HG03442 (cell line): ENCODE measurements around the gene ARL6IP5.

Experiments
- ATAC-seq: cut with Tn5 transposase; IDR thresholded peaks from one replicate; pipeline ENCODE4 v1.9.1; 2021; ENCODE audit warnings: mild to moderate bottlenecking, moderate library complexity; ENCODE audit not compliant: unreplicated experiment

The ARL6IP5 gene

GRCh38 chr3:69116162-69116561 is 31.4 kb downstream of the ARL6IP5 start:
- ATAC-seq = no peak

GRCh38 chr3:69116897-69117296 is 32.2 kb downstream of the ARL6IP5 start:
- ATAC-seq = no peak

DNA sequence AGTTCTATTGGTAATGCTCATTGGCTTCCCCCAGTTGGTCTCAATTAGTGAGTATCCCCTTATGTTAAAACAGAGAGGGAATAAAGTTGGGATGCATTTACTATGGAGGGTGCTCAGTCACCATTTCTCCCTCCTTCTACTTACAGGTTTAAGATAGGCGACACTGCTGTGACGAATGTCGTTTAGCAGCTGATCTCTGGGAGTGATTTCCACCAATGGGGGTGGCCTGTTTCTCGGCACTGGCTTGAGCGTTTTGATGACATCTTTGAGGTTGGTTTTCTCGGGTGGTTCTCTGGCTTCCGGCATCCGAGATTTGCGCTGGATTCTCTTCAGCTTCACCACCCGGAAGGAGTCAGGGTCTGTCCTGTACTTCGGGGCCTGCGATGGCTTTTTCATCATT is 33.8 kb downstream of the ARL6IP5 start:
- no peak for ATAC-seq

DNA sequence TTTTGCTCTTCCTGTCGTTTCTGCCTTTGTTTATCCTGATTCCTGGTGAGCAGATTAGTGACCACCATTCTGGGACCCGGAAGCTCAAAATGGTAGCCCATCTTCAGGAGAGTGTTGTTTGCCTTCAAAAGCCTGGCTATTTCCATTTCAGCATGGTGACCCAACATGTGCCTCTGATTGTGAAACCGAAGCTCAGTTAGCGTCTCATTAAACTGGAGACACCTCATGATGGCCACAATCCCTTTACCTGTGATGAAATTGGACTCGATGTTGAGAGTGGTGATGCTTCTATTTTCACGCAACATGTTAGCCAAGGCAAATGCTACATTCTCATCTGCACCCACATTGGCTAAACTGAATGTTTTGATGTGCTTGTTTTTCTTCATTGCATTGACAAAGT is 34.4 kb downstream of the ARL6IP5 start:
- no peak for ATAC-seq

DNA sequence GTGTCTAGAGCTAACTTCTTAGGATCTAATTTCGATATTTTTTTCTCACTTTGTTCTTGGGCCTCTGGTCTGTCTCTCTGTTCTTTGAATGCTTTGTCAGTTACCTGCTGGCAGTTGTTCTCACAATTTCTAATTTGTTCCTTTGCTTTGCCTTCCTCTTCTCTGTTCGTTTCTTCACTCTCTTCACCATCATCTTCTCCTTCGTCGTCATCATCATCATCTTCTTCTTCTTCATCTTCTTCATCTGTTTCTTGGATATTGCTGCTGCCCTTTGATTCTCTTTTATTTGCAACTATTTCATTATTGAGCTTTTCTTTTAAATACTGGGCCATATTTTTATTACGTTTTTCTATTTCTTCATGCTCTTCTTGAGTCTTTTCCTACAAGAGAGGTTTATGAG is 34.9 kb downstream of the ARL6IP5 start:
- no peak for ATAC-seq

GRCh38 chr3:69120879-69121464 is 36.2 kb downstream of the ARL6IP5 start:
- peak; percentile 92 for ATAC-seq

- ATAC-seq = no peak
Measured at GRCh38 chr3:69121513-69121912, 36.8 kb downstream of the ARL6IP5 start.

- no peak for ATAC-seq
Measured at GRCh38 chr3:69121950-69122349, 37.2 kb downstream of the ARL6IP5 start.

DNA sequence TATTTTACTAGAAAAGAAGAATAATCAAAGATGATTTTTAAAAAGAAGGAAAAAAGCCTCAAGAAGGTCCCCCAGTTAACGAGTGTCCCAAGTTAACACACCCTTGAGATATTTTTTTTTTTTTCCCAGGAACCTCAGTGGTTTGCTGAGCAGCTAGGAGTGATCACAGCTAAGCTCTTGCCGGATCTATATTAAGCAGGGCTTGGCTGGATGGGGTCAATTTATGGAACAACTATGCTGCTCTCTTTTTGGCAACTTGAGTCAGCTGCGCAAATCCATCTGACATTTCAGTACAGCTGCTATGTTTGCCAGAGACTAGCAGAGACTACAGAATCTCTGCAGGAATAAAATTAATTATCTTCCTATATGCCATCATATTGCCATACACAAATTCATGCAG is 37.7 kb downstream of the ARL6IP5 start, which contains the start of gene LMOD3:
LMOD3 (minus strand) TSS at position 193 of the 400 bp plus-strand sequence. CDS start 209 bp downstream, outside the sequence.
- no peak for ATAC-seq

GRCh38 chr3:69126216-69126615 is 41.5 kb downstream of the ARL6IP5 start:
- no peak for ATAC-seq

- no peak for ATAC-seq
Measured at GRCh38 chr3:69126999-69127398, 42.3 kb downstream of the ARL6IP5 start.

DNA sequence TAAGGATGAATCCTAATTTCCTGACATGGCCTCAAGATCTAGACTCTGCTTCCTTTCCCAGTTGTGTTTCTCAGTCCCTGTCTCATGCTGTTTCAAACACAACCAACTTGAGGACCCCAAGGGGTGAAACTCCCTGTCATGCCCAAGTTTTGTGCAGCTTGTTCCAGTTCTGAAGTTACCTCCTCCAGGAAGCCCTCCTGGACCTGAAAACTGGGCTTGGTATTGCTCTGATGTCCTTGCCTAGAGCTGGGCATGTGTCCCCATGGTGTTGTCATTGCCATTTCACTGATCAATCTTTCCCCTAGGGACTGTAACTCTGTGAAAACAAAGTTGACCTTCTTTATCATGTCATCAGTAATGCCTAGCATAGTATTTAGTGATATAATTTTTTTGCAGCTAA is 43.8 kb downstream of the ARL6IP5 start:
- no peak for ATAC-seq

- ATAC-seq = no peak
Measured at GRCh38 chr3:69129531-69129930, 44.8 kb downstream of the ARL6IP5 start.

GRCh38 chr3:69130689-69131088 is 46.0 kb downstream of the ARL6IP5 start:
- peak; percentile 97 for ATAC-seq

- no peak for ATAC-seq
Measured at GRCh38 chr3:69137005-69137404, 52.3 kb downstream of the ARL6IP5 start.

- no peak for ATAC-seq
Measured at GRCh38 chr3:69137412-69137811, 52.7 kb downstream of the ARL6IP5 start.

DNA sequence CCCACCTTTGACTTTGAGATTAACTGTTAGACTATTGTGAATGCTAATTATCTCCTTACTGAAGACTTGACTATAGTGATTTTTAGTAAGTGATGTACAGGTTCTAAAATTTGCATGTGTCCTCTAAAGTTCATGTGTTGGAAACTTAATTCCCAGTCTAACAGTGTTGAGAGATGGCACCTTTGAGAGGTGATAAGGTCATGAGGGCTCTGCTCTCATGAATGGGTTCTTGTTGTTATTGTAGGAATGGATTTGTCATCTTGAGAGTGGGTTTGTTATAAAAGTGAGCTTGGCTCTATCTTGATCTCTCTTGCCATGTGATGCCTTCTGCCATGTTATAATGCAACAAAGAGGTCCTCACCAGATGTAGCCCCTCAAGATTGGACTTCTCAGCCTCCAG is 56.6 kb downstream of the ARL6IP5 start:
- ATAC-seq = no peak

DNA sequence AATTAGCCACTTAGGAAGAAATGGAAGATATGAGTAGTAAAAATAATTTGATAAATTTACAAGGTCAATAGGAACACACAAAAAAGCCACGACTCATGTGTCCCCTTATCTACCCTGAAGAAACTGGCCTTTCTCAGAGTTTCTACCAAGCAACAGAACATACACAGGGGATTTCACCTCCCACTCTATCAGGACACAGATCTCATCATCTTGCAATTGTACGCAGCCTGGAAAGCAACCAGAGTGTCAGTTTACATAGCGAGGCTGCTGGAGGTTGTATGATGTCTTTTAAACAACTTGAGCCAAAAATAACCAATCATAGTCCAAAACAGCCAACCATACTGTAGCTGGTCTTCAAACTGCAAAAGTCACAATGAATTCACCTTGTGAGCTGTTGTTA is 57.4 kb downstream of the ARL6IP5 start:
- ATAC-seq = no peak

DNA sequence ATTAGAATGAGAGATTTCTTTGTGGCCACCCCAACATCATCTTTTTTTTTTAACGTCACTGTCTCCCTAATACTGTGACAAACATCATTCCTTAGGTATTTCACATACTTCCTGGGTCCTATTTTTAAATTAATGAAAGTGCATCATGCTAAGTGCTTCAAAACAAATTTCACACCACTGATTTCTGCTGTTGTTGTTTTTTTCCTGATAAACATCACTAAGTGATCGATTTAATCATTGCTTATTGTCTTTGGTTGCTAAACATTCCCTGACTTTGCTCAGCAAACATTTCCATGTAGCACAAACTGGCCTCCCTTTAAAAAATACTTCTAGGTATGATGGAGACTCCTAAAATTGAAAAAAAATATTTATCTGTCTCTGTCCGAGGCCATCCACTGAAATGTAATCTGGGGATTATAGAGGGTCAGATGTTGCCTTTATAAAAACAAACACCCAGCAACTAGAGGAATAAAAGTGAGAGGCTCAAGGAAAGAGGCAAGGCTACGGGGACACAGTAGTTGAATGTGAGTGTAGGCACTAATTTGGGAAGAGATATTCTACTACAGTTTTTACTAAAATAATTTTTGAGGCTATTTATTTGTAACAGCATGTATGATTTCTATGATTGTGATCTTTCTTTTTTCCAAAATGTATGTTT is 58.2 kb downstream of the ARL6IP5 start:
- ATAC-seq = no peak

DNA sequence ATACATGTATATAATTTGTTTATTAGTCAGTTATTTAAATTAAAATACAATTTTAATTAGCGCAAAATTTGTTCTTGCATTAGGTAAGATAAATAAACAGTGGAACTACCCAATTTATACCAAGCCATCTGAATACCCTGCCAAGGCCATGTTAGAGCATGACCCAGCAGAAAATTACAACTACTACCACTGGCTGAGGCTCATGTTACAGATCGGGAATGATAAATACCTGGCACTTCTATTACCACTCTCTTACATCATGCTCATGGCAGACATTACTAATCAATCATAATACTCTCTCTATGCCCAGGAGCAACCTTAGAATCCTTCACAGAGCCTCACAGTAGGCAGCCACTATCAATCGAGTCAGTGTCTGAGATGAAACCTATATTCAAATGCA is 58.9 kb downstream of the ARL6IP5 start:
- ATAC-seq = no peak

DNA sequence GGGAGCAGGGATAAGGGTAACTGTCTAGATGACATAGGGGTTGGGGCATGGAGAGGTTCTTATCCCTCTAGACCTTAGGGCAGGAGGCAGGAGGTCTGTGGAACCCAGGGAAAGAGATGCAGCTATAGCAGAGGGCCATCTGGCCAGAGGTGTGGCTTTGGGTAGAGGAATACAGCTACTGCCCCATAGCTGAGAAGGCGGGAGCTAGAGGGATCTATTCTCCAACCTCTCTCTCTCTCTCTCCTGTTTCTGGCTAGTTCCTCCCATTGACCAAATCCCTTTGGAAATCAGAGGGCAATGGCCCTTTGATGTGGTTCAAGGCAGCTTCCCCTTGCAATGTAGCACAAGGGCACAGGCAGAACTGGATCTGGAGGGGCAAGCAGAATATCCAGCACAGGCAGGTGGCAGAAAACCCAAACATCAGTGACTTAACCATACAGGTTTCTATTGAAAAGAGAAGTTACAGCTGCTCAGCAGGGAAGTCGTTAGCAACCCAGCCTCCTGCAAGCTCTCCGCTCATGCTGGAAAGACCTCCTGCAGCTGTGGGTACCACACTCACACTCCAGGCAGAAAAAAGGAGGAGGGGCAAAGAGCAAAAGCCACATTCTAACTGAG is 60.0 kb downstream of the ARL6IP5 start:
- ATAC-seq = no peak

DNA sequence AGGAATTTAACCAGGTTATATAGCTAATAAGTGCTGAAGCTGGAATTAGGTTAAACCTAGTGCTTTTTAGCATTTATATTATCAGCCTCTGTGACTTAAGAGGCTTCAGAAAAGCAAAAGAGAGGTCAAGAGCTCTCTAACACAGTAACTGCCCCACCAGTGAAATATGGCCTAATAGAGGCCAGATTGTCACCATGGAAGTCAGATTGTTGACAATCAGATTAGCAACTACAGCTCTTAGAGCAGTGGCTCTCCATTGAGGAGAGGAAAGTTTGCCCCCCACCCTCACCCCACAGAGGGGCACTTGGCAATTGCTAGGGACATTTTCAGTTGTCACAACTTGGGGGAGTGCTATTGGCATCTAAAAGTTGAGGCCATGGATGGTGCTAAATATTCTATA is 61.0 kb downstream of the ARL6IP5 start:
- no peak for ATAC-seq
